HepG2 (cell line): Measurements from ENCODE around the gene RCOR1. TPM values are rescaled to one million over a fixed set of nuclear protein-coding genes. Genes with fewer than 3 reads are reported as not detected.

Source experiments
- CBX2 ChIP-seq, 2 experiments: fragments of 200-600 bp in 1 of 2; sonication (generic); formaldehyde crosslinking in 1 of 2; IDR thresholded peaks; 2 replicates each; pipeline versions ENCODE4 v1.7.0 to v1.8.1; 2018 to 2022; ENCODE audit warnings: low read depth in 2 of 2, low read length in 1 of 2, mild to moderate bottlenecking in 1 of 2, missing genetic modification reagents in 1 of 2
- ZBTB7B ChIP-seq: sonication (generic); formaldehyde crosslinking; IDR thresholded peaks from 2 replicates; pipeline ENCODE4 v1.4.0; 2020; ENCODE audit warnings: missing genetic modification reagents
- ZNF709 ChIP-seq: sonication (generic); formaldehyde crosslinking; IDR thresholded peaks from 2 replicates; pipeline ENCODE4 v1.5.0; 2020; ENCODE audit warnings: mild to moderate bottlenecking, missing genetic modification reagents
- polyA plus RNA-seq, 8 experiments: library from polyadenylated mRNA; depleted of rRNA in 3 of 8; stranded (reverse) in 7 of 8; unstranded in 1 of 8; fragments of >200 nt; fragmentation: Illumina TruSeq in 4 of 8; extraction: Trizol in 4 of 8; gene quantifications; 2 replicates each; pipeline versions ENCODE4 v1.2.1 to v1.2.3, GENCODE V29; 2011 to 2016; ENCODE audit warnings: low read depth in 4 of 8, missing spikeins in 1 of 8, mixed read lengths in 1 of 8; ENCODE audit not compliant: insufficient read depth in 1 of 8
- total RNA-seq, 5 experiments: library from RNA; depleted of rRNA; stranded (reverse); fragments of >200 nt; fragmentation: Illumina TruSeq; extraction: Trizol; gene quantifications; 2 replicates each; pipeline ENCODE4 v1.2.3, GENCODE V29; 2016; ENCODE audit warnings: low read depth in 1 of 5
- TF ChIP-seq, protein P1 (sequence below): sonication (generic); formaldehyde crosslinking; IDR thresholded peaks from 2 replicates; pipeline ENCODE4 v1.4.0; 2020; ENCODE audit warnings: missing genetic modification reagents
- TF ChIP-seq, protein P2 (sequence below): IDR thresholded peaks from 2 replicates; pipeline ENCODE4 v1.4.0; 2020; ENCODE audit warnings: mild to moderate bottlenecking, missing genetic modification reagents
- TF ChIP-seq, protein P3 (sequence below): sonication (generic); formaldehyde crosslinking; IDR thresholded peaks from 2 replicates; pipeline ENCODE4 v1.4.0; 2020; ENCODE audit warnings: mild to moderate bottlenecking, missing genetic modification reagents, borderline replicate concordance
- TF ChIP-seq, protein P4 (sequence below): IDR thresholded peaks from 2 replicates; pipeline ENCODE4 v1.6.1; 2016; ENCODE audit warnings: low read depth, borderline replicate concordance
- TF ChIP-seq, protein P5 (sequence below): sonication (generic); formaldehyde crosslinking; IDR thresholded peaks from 2 replicates; pipeline ENCODE4 v1.5.1; 2020; ENCODE audit warnings: mild to moderate bottlenecking, missing genetic modification reagents, moderate library complexity

The RCOR1 gene
- total and polyA plus RNA-seq, 2 of the 13 experiments (the other 11 are each of a cell fraction or from before 2014, with no cell fraction given): 10.2 to 11.1 TPM

DNA sequence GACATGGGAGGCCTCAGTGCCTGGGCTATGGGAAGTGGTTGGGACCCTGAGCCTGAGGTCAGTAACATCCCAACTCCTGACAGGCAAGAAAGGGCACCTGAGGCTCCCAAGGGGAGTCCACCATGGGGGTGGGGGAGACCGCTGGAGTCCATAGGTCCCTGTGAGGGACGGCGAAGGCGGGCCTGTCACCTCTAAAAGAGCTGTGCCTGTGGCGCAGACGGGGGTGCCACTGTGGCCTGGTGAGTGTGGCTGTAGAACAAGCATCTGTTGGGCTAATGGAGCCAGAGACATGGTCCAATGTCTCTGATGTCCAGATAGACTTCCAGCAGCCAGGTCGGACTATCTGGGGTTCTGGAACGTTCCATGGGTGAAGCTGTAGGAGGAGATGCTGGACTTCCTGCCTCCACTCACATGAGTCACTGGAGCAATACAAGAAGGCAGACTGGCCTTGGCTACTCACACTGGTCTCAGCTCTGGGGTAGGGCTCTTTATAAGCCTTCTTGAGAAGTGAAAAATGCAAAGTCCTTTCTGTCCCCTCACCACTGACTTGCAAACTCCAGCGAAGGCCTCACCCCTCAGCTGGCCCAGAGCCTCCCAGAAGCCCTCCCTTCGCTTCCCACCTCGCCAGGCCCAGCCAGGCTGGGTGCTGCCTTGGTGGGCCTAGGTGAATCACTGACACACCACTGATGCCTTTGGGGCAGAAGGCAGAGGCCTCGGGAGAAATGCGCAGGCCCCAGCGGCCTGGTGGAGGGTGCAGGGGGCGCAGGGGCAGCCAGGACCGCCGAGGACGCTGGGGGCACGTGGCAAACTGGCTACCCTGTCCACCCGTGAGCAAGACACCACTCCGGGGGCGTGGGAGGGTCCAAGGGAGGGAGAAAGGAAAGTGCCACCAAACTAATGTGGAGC, 183.7 kb downstream of the RCOR1 start (continued):
- TF ChIP-seq, protein P1, sequence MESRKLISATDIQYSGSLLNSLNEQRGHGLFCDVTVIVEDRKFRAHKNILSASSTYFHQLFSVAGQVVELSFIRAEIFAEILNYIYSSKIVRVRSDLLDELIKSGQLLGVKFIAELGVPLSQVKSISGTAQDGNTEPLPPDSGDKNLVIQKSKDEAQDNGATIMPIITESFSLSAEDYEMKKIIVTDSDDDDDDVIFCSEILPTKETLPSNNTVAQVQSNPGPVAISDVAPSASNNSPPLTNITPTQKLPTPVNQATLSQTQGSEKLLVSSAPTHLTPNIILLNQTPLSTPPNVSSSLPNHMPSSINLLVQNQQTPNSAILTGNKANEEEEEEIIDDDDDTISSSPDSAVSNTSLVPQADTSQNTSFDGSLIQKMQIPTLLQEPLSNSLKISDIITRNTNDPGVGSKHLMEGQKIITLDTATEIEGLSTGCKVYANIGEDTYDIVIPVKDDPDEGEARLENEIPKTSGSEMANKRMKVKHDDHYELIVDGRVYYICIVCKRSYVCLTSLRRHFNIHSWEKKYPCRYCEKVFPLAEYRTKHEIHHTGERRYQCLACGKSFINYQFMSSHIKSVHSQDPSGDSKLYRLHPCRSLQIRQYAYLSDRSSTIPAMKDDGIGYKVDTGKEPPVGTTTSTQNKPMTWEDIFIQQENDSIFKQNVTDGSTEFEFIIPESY: no peak
- TF ChIP-seq, protein P2, sequence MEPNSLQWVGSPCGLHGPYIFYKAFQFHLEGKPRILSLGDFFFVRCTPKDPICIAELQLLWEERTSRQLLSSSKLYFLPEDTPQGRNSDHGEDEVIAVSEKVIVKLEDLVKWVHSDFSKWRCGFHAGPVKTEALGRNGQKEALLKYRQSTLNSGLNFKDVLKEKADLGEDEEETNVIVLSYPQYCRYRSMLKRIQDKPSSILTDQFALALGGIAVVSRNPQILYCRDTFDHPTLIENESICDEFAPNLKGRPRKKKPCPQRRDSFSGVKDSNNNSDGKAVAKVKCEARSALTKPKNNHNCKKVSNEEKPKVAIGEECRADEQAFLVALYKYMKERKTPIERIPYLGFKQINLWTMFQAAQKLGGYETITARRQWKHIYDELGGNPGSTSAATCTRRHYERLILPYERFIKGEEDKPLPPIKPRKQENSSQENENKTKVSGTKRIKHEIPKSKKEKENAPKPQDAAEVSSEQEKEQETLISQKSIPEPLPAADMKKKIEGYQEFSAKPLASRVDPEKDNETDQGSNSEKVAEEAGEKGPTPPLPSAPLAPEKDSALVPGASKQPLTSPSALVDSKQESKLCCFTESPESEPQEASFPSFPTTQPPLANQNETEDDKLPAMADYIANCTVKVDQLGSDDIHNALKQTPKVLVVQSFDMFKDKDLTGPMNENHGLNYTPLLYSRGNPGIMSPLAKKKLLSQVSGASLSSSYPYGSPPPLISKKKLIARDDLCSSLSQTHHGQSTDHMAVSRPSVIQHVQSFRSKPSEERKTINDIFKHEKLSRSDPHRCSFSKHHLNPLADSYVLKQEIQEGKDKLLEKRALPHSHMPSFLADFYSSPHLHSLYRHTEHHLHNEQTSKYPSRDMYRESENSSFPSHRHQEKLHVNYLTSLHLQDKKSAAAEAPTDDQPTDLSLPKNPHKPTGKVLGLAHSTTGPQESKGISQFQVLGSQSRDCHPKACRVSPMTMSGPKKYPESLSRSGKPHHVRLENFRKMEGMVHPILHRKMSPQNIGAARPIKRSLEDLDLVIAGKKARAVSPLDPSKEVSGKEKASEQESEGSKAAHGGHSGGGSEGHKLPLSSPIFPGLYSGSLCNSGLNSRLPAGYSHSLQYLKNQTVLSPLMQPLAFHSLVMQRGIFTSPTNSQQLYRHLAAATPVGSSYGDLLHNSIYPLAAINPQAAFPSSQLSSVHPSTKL (CRISPR knock-in tag): 0 out of 2 replicates have a peak, but pooled peaks have one; percentile 6
- TF ChIP-seq, protein P3, sequence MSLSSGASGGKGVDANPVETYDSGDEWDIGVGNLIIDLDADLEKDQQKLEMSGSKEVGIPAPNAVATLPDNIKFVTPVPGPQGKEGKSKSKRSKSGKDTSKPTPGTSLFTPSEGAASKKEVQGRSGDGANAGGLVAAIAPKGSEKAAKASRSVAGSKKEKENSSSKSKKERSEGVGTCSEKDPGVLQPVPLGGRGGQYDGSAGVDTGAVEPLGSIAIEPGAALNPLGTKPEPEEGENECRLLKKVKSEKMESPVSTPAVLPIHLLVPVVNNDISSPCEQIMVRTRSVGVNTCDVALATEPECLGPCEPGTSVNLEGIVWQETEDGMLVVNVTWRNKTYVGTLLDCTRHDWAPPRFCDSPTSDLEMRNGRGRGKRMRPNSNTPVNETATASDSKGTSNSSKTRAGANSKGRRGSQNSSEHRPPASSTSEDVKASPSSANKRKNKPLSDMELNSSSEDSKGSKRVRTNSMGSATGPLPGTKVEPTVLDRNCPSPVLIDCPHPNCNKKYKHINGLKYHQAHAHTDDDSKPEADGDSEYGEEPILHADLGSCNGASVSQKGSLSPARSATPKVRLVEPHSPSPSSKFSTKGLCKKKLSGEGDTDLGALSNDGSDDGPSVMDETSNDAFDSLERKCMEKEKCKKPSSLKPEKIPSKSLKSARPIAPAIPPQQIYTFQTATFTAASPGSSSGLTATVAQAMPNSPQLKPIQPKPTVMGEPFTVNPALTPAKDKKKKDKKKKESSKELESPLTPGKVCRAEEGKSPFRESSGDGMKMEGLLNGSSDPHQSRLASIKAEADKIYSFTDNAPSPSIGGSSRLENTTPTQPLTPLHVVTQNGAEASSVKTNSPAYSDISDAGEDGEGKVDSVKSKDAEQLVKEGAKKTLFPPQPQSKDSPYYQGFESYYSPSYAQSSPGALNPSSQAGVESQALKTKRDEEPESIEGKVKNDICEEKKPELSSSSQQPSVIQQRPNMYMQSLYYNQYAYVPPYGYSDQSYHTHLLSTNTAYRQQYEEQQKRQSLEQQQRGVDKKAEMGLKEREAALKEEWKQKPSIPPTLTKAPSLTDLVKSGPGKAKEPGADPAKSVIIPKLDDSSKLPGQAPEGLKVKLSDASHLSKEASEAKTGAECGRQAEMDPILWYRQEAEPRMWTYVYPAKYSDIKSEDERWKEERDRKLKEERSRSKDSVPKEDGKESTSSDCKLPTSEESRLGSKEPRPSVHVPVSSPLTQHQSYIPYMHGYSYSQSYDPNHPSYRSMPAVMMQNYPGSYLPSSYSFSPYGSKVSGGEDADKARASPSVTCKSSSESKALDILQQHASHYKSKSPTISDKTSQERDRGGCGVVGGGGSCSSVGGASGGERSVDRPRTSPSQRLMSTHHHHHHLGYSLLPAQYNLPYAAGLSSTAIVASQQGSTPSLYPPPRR (CRISPR knock-in tag): 0 out of 2 replicates have a peak, but pooled peaks have one; percentile 15
- TF ChIP-seq CBX2 (IDR thresholded peaks at IDR 0.05; ENCODE audit: low read depth, low read length) (no peak), CBX2 (CRISPR knock-in tag; IDR thresholded peaks at IDR 0.05; ENCODE audit: low read depth) (no peak), ZNF709 (CRISPR knock-in tag) (no peak), ZBTB7B (CRISPR knock-in tag) (0 out of 2 replicates have a peak, but pooled peaks have one; percentile 5)
- TF ChIP-seq, protein P4, sequence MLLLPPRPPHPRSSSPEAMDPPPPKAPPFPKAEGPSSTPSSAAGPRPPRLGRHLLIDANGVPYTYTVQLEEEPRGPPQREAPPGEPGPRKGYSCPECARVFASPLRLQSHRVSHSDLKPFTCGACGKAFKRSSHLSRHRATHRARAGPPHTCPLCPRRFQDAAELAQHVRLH (CRISPR knock-in tag): peak; percentile 27; the same call in 1 of the 2 replicates
- TF ChIP-seq, protein P5, sequence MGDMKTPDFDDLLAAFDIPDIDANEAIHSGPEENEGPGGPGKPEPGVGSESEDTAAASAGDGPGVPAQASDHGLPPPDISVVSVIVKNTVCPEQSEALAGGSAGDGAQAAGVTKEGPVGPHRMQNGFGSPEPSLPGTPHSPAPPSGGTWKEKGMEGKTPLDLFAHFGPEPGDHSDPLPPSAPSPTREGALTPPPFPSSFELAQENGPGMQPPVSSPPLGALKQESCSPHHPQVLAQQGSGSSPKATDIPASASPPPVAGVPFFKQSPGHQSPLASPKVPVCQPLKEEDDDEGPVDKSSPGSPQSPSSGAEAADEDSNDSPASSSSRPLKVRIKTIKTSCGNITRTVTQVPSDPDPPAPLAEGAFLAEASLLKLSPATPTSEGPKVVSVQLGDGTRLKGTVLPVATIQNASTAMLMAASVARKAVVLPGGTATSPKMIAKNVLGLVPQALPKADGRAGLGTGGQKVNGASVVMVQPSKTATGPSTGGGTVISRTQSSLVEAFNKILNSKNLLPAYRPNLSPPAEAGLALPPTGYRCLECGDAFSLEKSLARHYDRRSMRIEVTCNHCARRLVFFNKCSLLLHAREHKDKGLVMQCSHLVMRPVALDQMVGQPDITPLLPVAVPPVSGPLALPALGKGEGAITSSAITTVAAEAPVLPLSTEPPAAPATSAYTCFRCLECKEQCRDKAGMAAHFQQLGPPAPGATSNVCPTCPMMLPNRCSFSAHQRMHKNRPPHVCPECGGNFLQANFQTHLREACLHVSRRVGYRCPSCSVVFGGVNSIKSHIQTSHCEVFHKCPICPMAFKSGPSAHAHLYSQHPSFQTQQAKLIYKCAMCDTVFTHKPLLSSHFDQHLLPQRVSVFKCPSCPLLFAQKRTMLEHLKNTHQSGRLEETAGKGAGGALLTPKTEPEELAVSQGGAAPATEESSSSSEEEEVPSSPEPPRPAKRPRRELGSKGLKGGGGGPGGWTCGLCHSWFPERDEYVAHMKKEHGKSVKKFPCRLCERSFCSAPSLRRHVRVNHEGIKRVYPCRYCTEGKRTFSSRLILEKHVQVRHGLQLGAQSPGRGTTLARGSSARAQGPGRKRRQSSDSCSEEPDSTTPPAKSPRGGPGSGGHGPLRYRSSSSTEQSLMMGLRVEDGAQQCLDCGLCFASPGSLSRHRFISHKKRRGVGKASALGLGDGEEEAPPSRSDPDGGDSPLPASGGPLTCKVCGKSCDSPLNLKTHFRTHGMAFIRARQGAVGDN (CRISPR knock-in tag): peak; percentile 95
